Choroid plexus epithelial cell (primary cell): ENCODE measurements around the gene SRPX2.

Experiments used
- DNase-seq: peaks from one replicate; pipeline ENCODE4 v3.0.0-alpha.2; 2010; ENCODE audit warnings: low read depth
- H3K4me3 ChIP-seq: 2 replicates; pipeline ENCODE4 v1.5.1; 2011; ENCODE audit warnings: low read depth, mild to moderate bottlenecking, control low read depth, low read length, moderate library complexity
- CTCF ChIP-seq: conservative IDR thresholded peaks from 2 replicates; pipeline ENCODE4 v1.5.1; 2011; ENCODE audit warnings: low read depth, mild to moderate bottlenecking, control low read depth, inconsistent platforms, low read length, moderate library complexity

SRPX2 gene

GRCh38 chrX:100648458-100649417, 4.7 kb downstream of the SRPX2 start:
- H3K4me3 ChIP-seq, result no peak overlapping the region
- peak; percentile 95 for DNase-seq
- TF ChIP-seq CTCF, result no peak

GRCh38 chrX:100649550-100650356, 5.8 kb downstream of the SRPX2 start:
- TF ChIP-seq CTCF, result peak; percentile 1
- H3K4me3 ChIP-seq, result no peak overlapping the region
- peak; percentile 95 for DNase-seq

GRCh38 chrX:100650841-100651240, 6.8 kb downstream of the SRPX2 start:
- TF ChIP-seq CTCF, result no peak
- H3K4me3 ChIP-seq, result no peak overlapping the region
- DNase-seq, result no peak

- TF ChIP-seq CTCF, result no peak
- H3K4me3 ChIP-seq, result no peak overlapping the region
- no peak for DNase-seq
Measured at GRCh38 chrX:100652266-100652665, 8.3 kb downstream of the SRPX2 start.

- no peak overlapping the region for H3K4me3 ChIP-seq
- peak; percentile 31 for TF ChIP-seq CTCF
- peak; percentile 61 for DNase-seq
Measured at GRCh38 chrX:100654261-100654660, 10.3 kb downstream of the SRPX2 start.

- no peak for TF ChIP-seq CTCF
- peak; percentile 61 for DNase-seq
- H3K4me3 ChIP-seq, result no peak overlapping the region
Measured at GRCh38 chrX:100658941-100659381, 15.0 kb downstream of the SRPX2 start.
